Transverse colon (tissue), 4 donors: ENCODE results near the gene S1PR1.
A peak's percentile ranks its signal among the peaks of the same experiment; 100 is the strongest.

Source experiments
- CTCF ChIP-seq, 5 experiments: fragments of 200-600 bp in 3 of 5; fragments of 450-650 bp in 2 of 5; sonication (generic) in 3 of 5; IDR thresholded peaks; 1 replicate in 2 of 5; 2 replicates in 3 of 5; pipeline ENCODE4 v1.5.1; 2016 to 2017; ENCODE audit warnings: antibody characterized with exemption in 5 of 5, inconsistent platforms in 3 of 5, mild to moderate bottlenecking in 2 of 5, moderate library complexity in 1 of 5
- POLR2A ChIP-seq: fragments of 450-650 bp; IDR thresholded peaks from one replicate; pipeline ENCODE4 v1.6.1; 2016; ENCODE audit warnings: antibody characterized with exemption, mild to moderate bottlenecking, moderate library complexity
- POLR2AphosphoS5 ChIP-seq, 3 donors: sonication (generic); formaldehyde crosslinking; IDR thresholded peaks; one replicate each; pipeline ENCODE4 v1.6.1; 2016; ENCODE audit warnings: antibody characterized with exemption in 3 of 3

GRCh38 chr1:101242324-101243050 lies 5.7 kb downstream of the S1PR1 start:
- no peak for TF ChIP-seq CTCF (IDR thresholded peaks at IDR 0.05)
- no peak for TF ChIP-seq POLR2A
- TF ChIP-seq POLR2AphosphoS5 (IDR thresholded peaks at IDR 0.05): peak in 1 of 3 donors; percentile 19
